ENCODE measurements around the gene RAC3.

DNA sequence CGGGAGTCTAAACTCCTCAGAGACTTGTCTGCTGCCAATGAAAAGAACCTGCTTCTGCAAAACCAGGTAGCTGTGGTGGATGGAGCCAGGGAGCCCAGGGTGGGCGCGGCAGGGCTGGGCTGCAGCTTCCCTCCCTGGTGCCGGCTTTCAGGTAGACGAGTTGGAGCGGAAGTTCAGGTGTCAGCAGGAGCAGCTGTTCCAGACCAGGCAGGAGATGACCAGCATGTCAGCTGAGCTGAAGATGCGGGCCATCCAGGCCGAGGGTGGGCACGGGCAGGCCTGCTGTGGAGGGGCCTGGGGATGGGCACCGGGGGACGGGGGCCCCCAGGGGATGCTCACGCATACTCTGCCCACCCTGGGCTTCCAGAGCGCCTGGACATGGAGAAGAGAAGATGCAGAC, 3.2 kb upstream of the RAC3 start:
- TF ChIP-seq, protein P1, sequence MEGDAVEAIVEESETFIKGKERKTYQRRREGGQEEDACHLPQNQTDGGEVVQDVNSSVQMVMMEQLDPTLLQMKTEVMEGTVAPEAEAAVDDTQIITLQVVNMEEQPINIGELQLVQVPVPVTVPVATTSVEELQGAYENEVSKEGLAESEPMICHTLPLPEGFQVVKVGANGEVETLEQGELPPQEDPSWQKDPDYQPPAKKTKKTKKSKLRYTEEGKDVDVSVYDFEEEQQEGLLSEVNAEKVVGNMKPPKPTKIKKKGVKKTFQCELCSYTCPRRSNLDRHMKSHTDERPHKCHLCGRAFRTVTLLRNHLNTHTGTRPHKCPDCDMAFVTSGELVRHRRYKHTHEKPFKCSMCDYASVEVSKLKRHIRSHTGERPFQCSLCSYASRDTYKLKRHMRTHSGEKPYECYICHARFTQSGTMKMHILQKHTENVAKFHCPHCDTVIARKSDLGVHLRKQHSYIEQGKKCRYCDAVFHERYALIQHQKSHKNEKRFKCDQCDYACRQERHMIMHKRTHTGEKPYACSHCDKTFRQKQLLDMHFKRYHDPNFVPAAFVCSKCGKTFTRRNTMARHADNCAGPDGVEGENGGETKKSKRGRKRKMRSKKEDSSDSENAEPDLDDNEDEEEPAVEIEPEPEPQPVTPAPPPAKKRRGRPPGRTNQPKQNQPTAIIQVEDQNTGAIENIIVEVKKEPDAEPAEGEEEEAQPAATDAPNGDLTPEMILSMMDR (IDR thresholded peaks at IDR 0.05; ENCODE audit: low read length): no peak
- TF ChIP-seq EZH2 (IDR thresholded peaks at IDR 0.05; ENCODE audit: borderline replicate concordance, low read length): no peak

Measured in OCI-LY1 (cell line).